Neuronal stem cell (in vitro differentiated cells): ENCODE measurements around the gene FGD2.

Source experiments
- DNase-seq: peaks from one replicate; pipeline ENCODE4 v3.0.0-alpha.2; 2013; ENCODE audit warnings: low spot score
- H2AFZ ChIP-seq: one replicate; pipeline ENCODE4 v1.6.1; 2013; ENCODE audit warnings: mild to moderate bottlenecking, low read length, inconsistent platforms
- H2AK5ac ChIP-seq: 2 replicates; pipeline ENCODE4 v1.6.1; 2013; ENCODE audit warnings: low read depth, mild to moderate bottlenecking, inconsistent platforms, low read length, moderate library complexity, mixed read lengths
- H2BK120ac ChIP-seq: 2 replicates; pipeline ENCODE4 v1.6.1; 2013; ENCODE audit warnings: low read depth, mild to moderate bottlenecking, inconsistent platforms, low read length, moderate library complexity, mixed read lengths
- H2BK12ac ChIP-seq: one replicate; pipeline ENCODE4 v1.6.1; 2013; ENCODE audit warnings: low read length, inconsistent platforms
- H2BK15ac ChIP-seq: 2 replicates; pipeline ENCODE4 v1.6.1; 2013; ENCODE audit warnings: mild to moderate bottlenecking, low read length, inconsistent platforms, mixed read lengths
- H2BK5ac ChIP-seq: one replicate; pipeline ENCODE4 v1.6.1; 2013; ENCODE audit warnings: inconsistent platforms, mild to moderate bottlenecking, low read length, moderate library complexity
- H3K14ac ChIP-seq: one replicate; pipeline ENCODE4 v1.6.1; 2013; ENCODE audit warnings: low read length, inconsistent platforms
- H3K18ac ChIP-seq: 2 replicates; pipeline ENCODE4 v1.6.1; 2013; ENCODE audit warnings: low read length, inconsistent platforms
- H3K23ac ChIP-seq: 2 replicates; pipeline ENCODE4 v1.6.1; 2013; ENCODE audit warnings: low read depth, mild to moderate bottlenecking, mixed read lengths, low read length, inconsistent platforms; ENCODE audit not compliant: poor library complexity
- H3K27ac ChIP-seq: replicated peaks from 3 replicates; pipeline ENCODE4 v1.5.1; 2013; ENCODE audit warnings: low read length, inconsistent platforms
- H3K27me3 ChIP-seq, 3 experiments: 2 replicates each; pipeline ENCODE4 v1.6.1; 2013; ENCODE audit warnings: low read length in 3 of 3, mild to moderate bottlenecking in 2 of 3, inconsistent platforms in 1 of 3, low read depth in 1 of 3, mixed read lengths in 1 of 3, moderate library complexity in 1 of 3; ENCODE audit not compliant: control insufficient read depth in 3 of 3, insufficient read depth in 3 of 3
- H3K36me3 ChIP-seq, 2 donors: replicated peaks in 1 of 2; 2 replicates each; pipeline ENCODE4 v1.6.1; 2013; ENCODE audit warnings: low read length in 2 of 2; ENCODE audit not compliant: control insufficient read depth in 2 of 2, insufficient read depth in 2 of 2
- H3K4ac ChIP-seq: 2 replicates; pipeline ENCODE4 v1.6.1; 2013; ENCODE audit warnings: inconsistent platforms, mild to moderate bottlenecking, low read length, moderate library complexity
- H3K4me1 ChIP-seq, 2 donors: 1 replicate in 1 of 2; 2 replicates in 1 of 2; pipeline ENCODE4 v1.6.1; 2013; ENCODE audit warnings: low read length in 2 of 2, low read depth in 1 of 2; ENCODE audit not compliant: control insufficient read depth in 2 of 2, insufficient read depth in 1 of 2
- H3K4me2 ChIP-seq: one replicate; pipeline ENCODE4 v1.6.1; 2013; ENCODE audit warnings: mild to moderate bottlenecking, low read length, inconsistent platforms; ENCODE audit not compliant: insufficient read depth, poor library complexity, severe bottlenecking
- H3K4me3 ChIP-seq, 2 donors: 2 replicates each; pipeline ENCODE4 v1.5.1; 2013; ENCODE audit warnings: low read length in 2 of 2, mild to moderate bottlenecking in 2 of 2, inconsistent platforms in 1 of 2, moderate library complexity in 1 of 2
- H3K79me1 ChIP-seq: one replicate; pipeline ENCODE4 v1.6.1; 2013; ENCODE audit warnings: low read depth, mild to moderate bottlenecking, inconsistent platforms, low read length, moderate library complexity
- H3K9ac ChIP-seq: one replicate; pipeline ENCODE4 v1.6.1; 2013; ENCODE audit warnings: mild to moderate bottlenecking, low read depth, low read length, inconsistent platforms; ENCODE audit not compliant: poor library complexity
- H3K9me3 ChIP-seq, 2 donors: replicated peaks in 1 of 2; 2 replicates each; pipeline versions ENCODE3 to v1.6.1; 2013; ENCODE audit warnings: low read length in 2 of 2, mild to moderate bottlenecking in 2 of 2, inconsistent platforms in 1 of 2, low read depth in 1 of 2, mixed read lengths in 1 of 2, moderate library complexity in 1 of 2; ENCODE audit not compliant: control insufficient read depth in 2 of 2, insufficient read depth in 1 of 2
- H4K8ac ChIP-seq: one replicate; pipeline ENCODE4 v1.6.1; 2013; ENCODE audit warnings: low read depth, mild to moderate bottlenecking, inconsistent platforms, low read length, moderate library complexity
- H4K91ac ChIP-seq: one replicate; pipeline ENCODE4 v1.6.1; 2013; ENCODE audit warnings: low read length, low read depth, mild to moderate bottlenecking, inconsistent platforms; ENCODE audit not compliant: poor library complexity
- WGBS, 2 donors: extraction: QIAGEN DNeasy Blood & Tissue Kit; methylation state at CpG; one replicate each; pipeline ENCODE4 v1.1.7; 2013; ENCODE audit warnings: missing lambda C conversion rate in 2 of 2, mixed read lengths in 1 of 2; ENCODE audit not compliant: insufficient read length in 2 of 2, insufficient replicate concordance in 1 of 2; ENCODE audit errors: extremely low coverage in 2 of 2; 5-methylcytosine and 5-hydroxymethylcytosine counted together

Gene FGD2

GRCh38 chr6:36962874-36963273 is 42.6 kb upstream of the FGD2 start:
- no peak overlapping the region for H3K4me3 ChIP-seq
- no peak overlapping the region for H3K4me2 ChIP-seq
- no peak overlapping the region for H3K9ac ChIP-seq
- no peak overlapping the region for H4K8ac ChIP-seq
- H3K4ac ChIP-seq = no peak overlapping the region
- no peaks in the 10 kb centered on the region for H3K9me3 ChIP-seq
- no peak overlapping the region for H2AK5ac ChIP-seq
- H3K18ac ChIP-seq = no peak overlapping the region
- peaks cover 7 to 10% of the 10 kb centered on the region in 2 donors for H3K4me1 ChIP-seq
- no peaks in the 10 kb centered on the region for H3K27me3 ChIP-seq
- H4K91ac ChIP-seq = no peak overlapping the region
- peak overlapping the region; percentile 77 for H2AFZ ChIP-seq
- H2BK15ac ChIP-seq = no peak overlapping the region
- H2BK120ac ChIP-seq = no peak overlapping the region
- H3K79me1 ChIP-seq = no peaks in the 10 kb centered on the region
- H3K14ac ChIP-seq = no peak overlapping the region
- peak; percentile 71 for DNase-seq
- H3K23ac ChIP-seq = no peak overlapping the region
- H3K27ac ChIP-seq = no peak overlapping the region
- no peak overlapping the region for H2BK12ac ChIP-seq
- WGBS, 2 donors = no CpG with 5 or more reads among the region's 12 CpGs
- no peak overlapping the region for H2BK5ac ChIP-seq
- peaks cover 12 to 18% of the 10 kb centered on the region in 2 donors for H3K36me3 ChIP-seq

DNA sequence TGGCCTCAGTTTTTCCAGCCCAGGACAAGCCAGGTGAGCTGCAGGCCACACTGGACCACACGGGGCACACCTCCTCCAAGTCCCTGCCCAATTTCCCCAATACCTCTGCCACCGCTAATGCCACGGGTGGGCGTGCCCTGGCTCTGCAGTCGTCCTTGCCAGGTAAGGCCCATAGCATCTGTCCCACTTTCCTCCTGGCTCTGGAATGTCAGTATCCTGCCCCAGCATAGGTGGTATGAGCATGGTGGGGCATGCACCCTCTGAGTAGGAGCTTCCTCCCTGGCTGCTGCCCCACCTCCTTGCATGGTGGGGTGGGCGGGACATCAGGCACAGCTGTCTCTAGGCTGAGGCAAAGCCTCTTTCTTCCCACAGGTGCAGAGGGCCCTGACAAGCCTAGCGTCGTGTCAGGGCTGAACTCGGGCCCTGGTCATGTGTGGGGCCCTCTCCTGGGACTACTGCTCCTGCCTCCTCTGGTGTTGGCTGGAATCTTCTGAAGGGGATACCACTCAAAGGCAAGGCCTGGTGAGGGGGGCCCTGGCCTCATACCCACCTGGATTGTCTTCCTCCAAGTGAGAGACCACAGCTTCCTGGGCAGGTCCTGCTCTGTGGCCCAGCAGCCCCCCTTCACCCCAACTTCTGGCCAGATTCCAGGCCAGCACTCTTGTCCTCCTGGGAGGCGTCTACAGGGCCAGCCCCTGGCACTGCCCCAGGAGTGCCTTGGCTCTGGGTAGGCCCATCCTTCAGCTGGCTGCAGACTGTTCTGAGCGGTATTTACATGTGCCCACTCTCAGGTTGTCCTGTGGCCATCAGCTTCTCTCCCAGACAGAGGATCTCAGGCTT is 41.8 kb upstream of the FGD2 start:
- H2BK5ac ChIP-seq = no peak overlapping the region
- no peak overlapping the region for H3K4me3 ChIP-seq
- peak overlapping the region; percentile 7 for H3K4ac ChIP-seq
- no peak overlapping the region for H4K91ac ChIP-seq
- H3K27me3 ChIP-seq = no peaks in the 10 kb centered on the region
- no peak overlapping the region for H3K14ac ChIP-seq
- no peak for DNase-seq
- H3K27ac ChIP-seq = no peak overlapping the region
- WGBS, 2 donors = no CpG with 5 or more reads among the region's 11 CpGs
- peak overlapping the region; percentile 76 for H3K18ac ChIP-seq
- no peak overlapping the region for H2BK120ac ChIP-seq
- no peaks in the 10 kb centered on the region for H3K79me1 ChIP-seq
- H3K9me3 ChIP-seq = no peaks in the 10 kb centered on the region
- H2AK5ac ChIP-seq = peak overlapping the region; percentile 9
- H3K23ac ChIP-seq = no peak overlapping the region
- H2BK15ac ChIP-seq = no peak overlapping the region
- peaks cover 7 to 10% of the 10 kb centered on the region in 2 donors for H3K4me1 ChIP-seq
- H2BK12ac ChIP-seq = no peak overlapping the region
- no peak overlapping the region for H3K4me2 ChIP-seq
- peak overlapping the region; percentile 77 for H2AFZ ChIP-seq
- no peak overlapping the region for H3K9ac ChIP-seq
- H4K8ac ChIP-seq = peak overlapping the region; percentile 96
- peaks cover 19 to 26% of the 10 kb centered on the region in 2 donors for H3K36me3 ChIP-seq

DNA sequence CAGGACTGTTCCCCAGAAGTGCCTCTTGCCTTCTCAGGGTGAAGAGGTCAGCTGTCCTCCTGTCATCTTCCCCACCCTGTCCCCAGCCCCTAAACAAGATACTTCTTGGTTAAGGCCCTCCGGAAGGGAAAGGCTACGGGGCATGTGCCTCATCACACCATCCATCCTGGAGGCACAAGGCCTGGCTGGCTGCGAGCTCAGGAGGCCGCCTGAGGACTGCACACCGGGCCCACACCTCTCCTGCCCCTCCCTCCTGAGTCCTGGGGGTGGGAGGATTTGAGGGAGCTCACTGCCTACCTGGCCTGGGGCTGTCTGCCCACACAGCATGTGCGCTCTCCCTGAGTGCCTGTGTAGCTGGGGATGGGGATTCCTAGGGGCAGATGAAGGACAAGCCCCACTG is 41.1 kb upstream of the FGD2 start:
- no CpG with 5 or more reads among the region's 6 CpGs for WGBS, 2 donors
- no peak for DNase-seq
- H3K4ac ChIP-seq = no peak overlapping the region
- H2BK15ac ChIP-seq = no peak overlapping the region
- no peak overlapping the region for H4K8ac ChIP-seq
- no peaks in the 10 kb centered on the region for H3K9me3 ChIP-seq
- H3K79me1 ChIP-seq = no peaks in the 10 kb centered on the region
- peak overlapping the region; percentile 8 for H2AK5ac ChIP-seq
- H3K36me3 ChIP-seq = peaks cover 26 to 33% of the 10 kb centered on the region in 2 donors
- peak overlapping the region; percentile 35 for H3K23ac ChIP-seq
- no peak overlapping the region for H3K9ac ChIP-seq
- no peak overlapping the region for H3K27ac ChIP-seq
- no peak overlapping the region for H2BK12ac ChIP-seq
- no peak overlapping the region for H2AFZ ChIP-seq
- H4K91ac ChIP-seq = no peak overlapping the region
- peak overlapping the region; percentile 11 for H3K18ac ChIP-seq
- no peak overlapping the region for H2BK5ac ChIP-seq
- no peak overlapping the region for H3K4me3 ChIP-seq
- H3K4me2 ChIP-seq = no peak overlapping the region
- H3K14ac ChIP-seq = no peak overlapping the region
- H3K4me1 ChIP-seq = peaks cover 7 to 10% of the 10 kb centered on the region in 2 donors
- H2BK120ac ChIP-seq = peak overlapping the region; percentile 51
- no peaks in the 10 kb centered on the region for H3K27me3 ChIP-seq

- H3K4me1 ChIP-seq = peaks cover 7 to 10% of the 10 kb centered on the region in 2 donors
- WGBS, 2 donors = no CpG with 5 or more reads among the region's 4 CpGs
- H3K18ac ChIP-seq = peak overlapping the region; percentile 12
- H3K4ac ChIP-seq = no peak overlapping the region
- H4K91ac ChIP-seq = no peak overlapping the region
- H3K79me1 ChIP-seq = no peaks in the 10 kb centered on the region
- H2BK120ac ChIP-seq = no peak overlapping the region
- H3K27me3 ChIP-seq = no peaks in the 10 kb centered on the region
- H2AK5ac ChIP-seq = no peak overlapping the region
- H3K14ac ChIP-seq = no peak overlapping the region
- no peak for DNase-seq
- H2AFZ ChIP-seq = no peak overlapping the region
- H2BK5ac ChIP-seq = no peak overlapping the region
- no peak overlapping the region for H2BK12ac ChIP-seq
- H3K9ac ChIP-seq = no peak overlapping the region
- no peak overlapping the region for H3K4me3 ChIP-seq
- H3K4me2 ChIP-seq = no peak overlapping the region
- no peaks in the 10 kb centered on the region for H3K9me3 ChIP-seq
- H3K36me3 ChIP-seq = peaks cover 30 to 39% of the 10 kb centered on the region in 2 donors
- H4K8ac ChIP-seq = no peak overlapping the region
- H3K27ac ChIP-seq = no peak overlapping the region
- no peak overlapping the region for H2BK15ac ChIP-seq
- no peak overlapping the region for H3K23ac ChIP-seq
These were observed 40.5 kb upstream of the FGD2 start for GRCh38 chr6:36964908-36965307.
